ENCODE data around the gene DPYD. TPM values are rescaled to one million over a fixed set of nuclear protein-coding genes. Genes with fewer than 3 reads are reported as not detected.

DPYD gene
- total RNA-seq, 1 donor from 2014 or later, result 11.9 TPM

DNA sequence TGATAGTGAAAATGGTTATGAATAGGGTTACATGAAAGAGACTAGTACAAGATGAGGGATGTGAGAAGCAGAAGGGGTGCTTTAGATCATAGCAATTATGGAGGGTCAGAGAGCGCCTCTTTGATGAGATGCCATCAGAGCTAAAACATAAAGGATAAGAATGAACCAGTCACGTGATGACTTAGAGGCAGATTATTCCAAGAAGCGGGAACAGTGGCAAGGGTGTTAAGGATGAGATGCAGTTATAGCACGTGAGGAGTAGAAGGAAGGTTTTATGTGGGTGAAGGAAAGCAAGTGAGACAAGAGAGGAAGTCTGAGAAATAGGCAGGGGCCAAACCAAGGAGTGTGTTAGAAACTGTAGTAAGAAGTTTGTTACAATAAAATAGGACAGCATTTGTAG lies 360.1 kb downstream of the DPYD start:
- Mint-ChIP-seq H3K27ac (no peak overlapping the region), H3K27me3 (ENCODE audit: low read depth) (no peaks in the 10 kb centered on the region), H3K9me3 (no peaks in the 10 kb centered on the region), H3K36me3 (ENCODE audit: low read depth) (no peaks in the 10 kb centered on the region), H3K4me3 (ENCODE audit: low read depth) (no peak overlapping the region), H3K4me1 (ENCODE audit: low read depth) (no peaks in the 10 kb centered on the region)
- intact Hi-C loops (cut with micrococcal nuclease), result no loop called here
- no peak for DNase-seq (ENCODE audit: low spot score)

DNA sequence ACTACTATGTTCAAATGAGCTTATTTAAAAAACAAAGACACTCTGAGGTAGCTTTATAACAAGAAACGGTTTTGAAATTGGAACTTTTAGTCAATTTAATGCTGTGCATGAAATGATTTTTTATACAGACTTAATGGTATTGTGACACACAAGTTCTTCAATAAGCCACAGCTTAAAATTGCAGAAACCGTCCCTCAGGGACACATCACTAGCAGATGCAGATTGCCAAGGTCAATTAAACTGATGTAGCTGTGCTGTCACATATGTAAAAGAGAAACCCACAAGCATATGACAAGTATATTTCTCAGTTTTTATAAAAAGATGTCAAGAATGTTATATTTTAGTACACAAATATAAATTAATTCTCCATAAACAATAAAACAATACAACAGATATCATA lies 366.9 kb downstream of the DPYD start:
- H3K36me3 Mint-ChIP-seq (ENCODE audit: low read depth), result no peaks in the 10 kb centered on the region
- no peaks in the 10 kb centered on the region for H3K9me3 Mint-ChIP-seq
- intact Hi-C loops (cut with micrococcal nuclease), result no loop called here
- H3K27ac Mint-ChIP-seq, result no peak overlapping the region
- H3K27me3 Mint-ChIP-seq (ENCODE audit: low read depth), result no peaks in the 10 kb centered on the region
- H3K4me1 Mint-ChIP-seq (ENCODE audit: low read depth), result no peaks in the 10 kb centered on the region
- no peak overlapping the region for H3K4me3 Mint-ChIP-seq (ENCODE audit: low read depth)
- no peak for DNase-seq (ENCODE audit: low spot score)

DNA sequence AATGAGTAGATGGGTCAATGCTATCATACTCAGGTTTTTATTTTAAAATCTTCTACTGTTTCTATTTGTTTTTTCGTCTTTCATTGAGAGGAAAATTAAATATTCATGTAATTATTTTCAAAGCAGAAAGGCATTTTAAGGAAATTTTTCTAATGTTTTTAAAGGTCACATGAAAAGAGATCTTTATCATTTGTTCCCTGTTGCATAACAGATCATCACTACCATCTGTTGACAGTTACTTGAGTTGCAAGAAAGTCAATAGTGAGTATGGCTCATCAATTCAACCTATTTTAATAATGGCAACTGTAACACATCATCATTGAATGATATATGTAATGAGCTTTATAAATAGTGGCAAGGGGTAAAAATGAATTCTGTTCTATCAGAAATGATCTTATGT lies 369.7 kb downstream of the DPYD start:
- H3K4me3 Mint-ChIP-seq (ENCODE audit: low read depth), result no peak overlapping the region
- no peaks in the 10 kb centered on the region for H3K36me3 Mint-ChIP-seq (ENCODE audit: low read depth)
- no peaks in the 10 kb centered on the region for H3K9me3 Mint-ChIP-seq
- intact Hi-C loops (cut with micrococcal nuclease), result no loop called here
- no peaks in the 10 kb centered on the region for H3K4me1 Mint-ChIP-seq (ENCODE audit: low read depth)
- no peaks in the 10 kb centered on the region for H3K27me3 Mint-ChIP-seq (ENCODE audit: low read depth)
- no peak for DNase-seq (ENCODE audit: low spot score)
- H3K27ac Mint-ChIP-seq, result no peak overlapping the region

DNA sequence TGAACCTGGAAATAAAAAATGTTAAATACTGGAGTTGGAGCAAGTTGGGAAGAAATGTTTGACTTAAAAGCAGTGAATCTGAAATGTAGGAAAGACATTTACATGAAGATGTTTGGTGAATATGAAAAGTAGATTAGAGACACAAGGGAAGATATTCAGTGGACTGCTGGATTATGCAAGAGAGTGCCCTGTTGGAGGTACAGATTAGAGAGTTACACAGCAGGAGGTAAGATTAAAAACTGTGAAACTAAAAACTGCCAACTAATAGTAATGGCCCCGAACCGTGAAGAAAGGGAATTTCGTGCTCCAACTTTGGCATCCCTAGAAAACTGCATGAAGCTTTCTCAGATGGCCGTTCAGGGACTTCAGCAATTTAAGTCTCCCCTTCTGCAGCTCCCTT lies 375.4 kb downstream of the DPYD start:
- Mint-ChIP-seq H3K27ac (no peak overlapping the region), H3K4me1 (ENCODE audit: low read depth) (no peaks in the 10 kb centered on the region)
- intact Hi-C loops (cut with micrococcal nuclease), result no loop called here

DNA sequence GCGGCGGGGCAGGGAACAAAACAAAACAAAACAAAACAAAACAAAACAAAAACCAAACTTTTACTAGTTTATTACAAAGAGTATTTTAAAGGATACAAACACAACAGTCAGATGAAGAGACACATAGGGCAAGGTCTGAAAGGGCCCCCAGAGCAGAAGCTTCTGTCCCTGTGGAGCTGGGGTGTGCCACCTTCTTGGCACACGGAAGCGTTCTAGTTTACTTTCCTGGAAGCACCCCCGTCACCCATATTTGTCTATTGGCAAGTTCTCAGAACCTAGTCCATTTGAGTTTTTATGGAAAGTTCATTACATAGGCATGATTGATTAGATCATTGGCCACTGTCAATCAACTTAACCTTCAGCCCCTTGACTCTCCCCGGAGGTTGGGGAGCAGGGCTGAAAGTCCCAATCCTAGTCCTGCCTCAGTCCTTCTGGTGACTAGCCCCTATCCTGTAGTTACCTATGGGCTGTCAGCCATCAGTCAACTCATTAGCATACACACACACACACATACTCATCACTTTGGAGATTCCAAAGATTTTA lies 380.4 kb downstream of the DPYD start:
- Mint-ChIP-seq H3K27me3 (ENCODE audit: low read depth) (no peaks in the 10 kb centered on the region), H3K27ac (no peak overlapping the region), H3K9me3 (no peaks in the 10 kb centered on the region), H3K36me3 (ENCODE audit: low read depth) (peaks cover 4% of the 10 kb centered on the region), H3K4me3 (ENCODE audit: low read depth) (no peak overlapping the region), H3K4me1 (ENCODE audit: low read depth) (no peaks in the 10 kb centered on the region)
- intact Hi-C loops (cut with micrococcal nuclease), result no loop called here
- no peak for DNase-seq (ENCODE audit: low spot score)

More for the DNA sequence above, 375.4 kb downstream of the DPYD start:
- Mint-ChIP-seq H3K9me3 (no peaks in the 10 kb centered on the region), H3K36me3 (ENCODE audit: low read depth) (no peaks in the 10 kb centered on the region), H3K4me3 (ENCODE audit: low read depth) (no peak overlapping the region), H3K27me3 (ENCODE audit: low read depth) (no peaks in the 10 kb centered on the region)
- DNase-seq (ENCODE audit: low spot score), result no peak

DNA sequence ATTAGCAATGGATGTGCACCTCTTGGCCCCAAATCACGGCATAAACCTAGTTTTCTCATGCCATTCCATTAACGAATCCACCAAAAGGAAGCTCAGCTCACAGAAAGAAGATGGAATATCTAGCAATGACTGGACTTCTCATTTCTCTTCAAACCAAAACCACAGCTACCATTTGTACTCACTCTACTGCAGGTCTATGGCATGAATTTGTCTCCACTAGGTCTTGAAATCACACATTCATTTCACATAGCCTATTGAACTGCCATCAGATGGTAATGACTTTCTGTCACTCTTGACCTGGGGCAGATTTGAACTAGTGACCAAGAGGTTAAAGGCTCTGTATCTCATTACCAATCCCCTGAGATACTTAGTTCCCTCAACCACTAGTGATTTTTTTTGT lies 382.7 kb downstream of the DPYD start:
- no peak overlapping the region for H3K4me3 Mint-ChIP-seq (ENCODE audit: low read depth)
- no peaks in the 10 kb centered on the region for H3K9me3 Mint-ChIP-seq
- peaks cover 4% of the 10 kb centered on the region for H3K36me3 Mint-ChIP-seq (ENCODE audit: low read depth)
- H3K4me1 Mint-ChIP-seq (ENCODE audit: low read depth), result no peaks in the 10 kb centered on the region
- no peak for DNase-seq (ENCODE audit: low spot score)
- intact Hi-C loops (cut with micrococcal nuclease), result no loop called here
- H3K27me3 Mint-ChIP-seq (ENCODE audit: low read depth), result no peaks in the 10 kb centered on the region
- H3K27ac Mint-ChIP-seq, result no peak overlapping the region

DNA sequence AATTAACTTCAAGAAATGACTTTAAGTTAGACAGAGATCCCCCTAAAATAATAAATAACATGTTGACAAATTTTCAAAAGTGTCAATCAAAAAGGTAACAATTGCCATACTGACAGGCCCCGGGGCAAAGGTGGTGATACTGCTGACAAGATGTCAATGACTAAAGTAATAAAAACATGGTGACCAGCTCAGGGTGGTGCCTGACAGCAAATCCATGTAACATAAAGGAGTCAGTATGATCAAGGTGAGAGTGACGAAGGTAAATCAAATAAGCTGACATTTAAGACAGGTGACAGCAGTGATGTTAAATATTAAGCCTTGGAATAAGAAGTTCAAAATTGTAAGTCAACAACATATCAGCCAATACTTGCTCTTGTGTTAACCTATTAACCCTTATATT lies 387.5 kb downstream of the DPYD start:
- Mint-ChIP-seq H3K4me3 (ENCODE audit: low read depth) (no peak overlapping the region), H3K27me3 (ENCODE audit: low read depth) (no peaks in the 10 kb centered on the region), H3K4me1 (ENCODE audit: low read depth) (no peaks in the 10 kb centered on the region), H3K36me3 (ENCODE audit: low read depth) (peaks cover 4% of the 10 kb centered on the region), H3K27ac (no peak overlapping the region), H3K9me3 (no peaks in the 10 kb centered on the region)
- DNase-seq (ENCODE audit: low spot score), result no peak
- intact Hi-C loops (cut with micrococcal nuclease), result no loop called here

DNA sequence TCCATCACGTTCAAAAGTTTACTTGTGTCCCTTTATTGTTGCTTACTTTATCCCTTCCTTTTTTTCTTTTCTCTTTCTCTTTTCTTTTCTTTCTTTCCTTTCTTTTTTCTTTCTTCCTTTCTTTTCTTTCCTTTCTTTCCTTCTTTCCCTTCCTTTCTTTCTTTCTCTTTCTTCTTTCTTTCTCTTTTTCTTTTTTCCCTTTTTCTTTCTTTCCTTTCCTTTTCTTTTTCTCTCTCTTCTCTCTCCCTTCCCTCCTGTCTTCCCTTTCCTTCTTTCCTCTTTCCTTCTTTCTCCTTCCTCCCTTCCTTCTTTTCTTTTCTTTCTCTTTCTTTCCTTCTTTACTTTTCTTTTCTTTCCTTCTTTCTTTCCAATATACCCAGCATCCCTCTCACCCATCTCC lies 391.2 kb downstream of the DPYD start:
- Mint-ChIP-seq H3K4me1 (ENCODE audit: low read depth) (no peaks in the 10 kb centered on the region), H3K9me3 (no peaks in the 10 kb centered on the region), H3K27ac (no peak overlapping the region), H3K27me3 (ENCODE audit: low read depth) (no peaks in the 10 kb centered on the region), H3K4me3 (ENCODE audit: low read depth) (no peak overlapping the region), H3K36me3 (ENCODE audit: low read depth) (no peaks in the 10 kb centered on the region)
- intact Hi-C loops (cut with micrococcal nuclease), result no loop called here
- DNase-seq (ENCODE audit: low spot score), result no peak

DNA sequence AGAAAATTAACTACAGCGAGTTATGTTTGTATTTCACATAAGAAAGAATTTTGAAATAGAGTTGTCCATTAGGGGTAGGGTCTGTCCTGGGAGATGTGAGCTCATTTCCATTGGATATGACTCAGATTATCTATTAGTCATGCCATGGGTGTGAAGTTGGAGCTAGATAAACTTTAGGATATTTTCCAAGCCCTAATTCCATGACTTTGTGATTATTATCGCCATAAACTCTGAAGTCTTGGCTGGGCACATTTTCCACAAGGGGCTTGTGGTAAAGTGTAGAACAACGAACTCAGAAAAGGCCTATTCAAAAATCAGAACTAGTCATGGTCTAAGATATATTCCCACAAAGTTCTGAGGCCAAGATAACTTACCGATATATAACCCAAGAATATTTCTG lies 396.6 kb downstream of the DPYD start:
- intact Hi-C loops (cut with micrococcal nuclease), result no loop called here
- no peaks in the 10 kb centered on the region for H3K36me3 Mint-ChIP-seq (ENCODE audit: low read depth)
- peaks cover 8% of the 10 kb centered on the region for H3K9me3 Mint-ChIP-seq
- no peaks in the 10 kb centered on the region for H3K4me1 Mint-ChIP-seq (ENCODE audit: low read depth)
- DNase-seq (ENCODE audit: low spot score), result no peak
- H3K27me3 Mint-ChIP-seq (ENCODE audit: low read depth), result no peaks in the 10 kb centered on the region
- no peak overlapping the region for H3K4me3 Mint-ChIP-seq (ENCODE audit: low read depth)
- H3K27ac Mint-ChIP-seq, result no peak overlapping the region

DNA sequence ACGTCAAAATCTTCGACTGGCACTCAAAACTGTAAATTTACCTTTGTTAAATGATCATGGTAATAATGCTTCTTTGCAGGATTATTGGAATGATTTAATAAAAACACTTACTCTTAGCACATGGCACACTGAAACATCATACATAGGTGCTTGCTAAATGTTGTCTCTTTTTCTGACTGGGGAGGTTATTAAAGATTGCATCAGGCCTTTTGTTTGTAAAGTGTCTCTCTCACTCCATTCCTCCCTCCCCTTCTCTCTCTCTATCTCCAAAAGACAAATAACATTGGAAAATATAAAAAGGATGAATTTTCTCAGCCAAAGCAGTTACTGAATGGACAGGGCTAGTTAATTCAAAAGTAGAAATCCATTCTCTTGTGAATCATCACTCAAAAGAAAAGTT lies 404.2 kb downstream of the DPYD start:
- Mint-ChIP-seq H3K27me3 (ENCODE audit: low read depth) (no peaks in the 10 kb centered on the region), H3K4me1 (ENCODE audit: low read depth) (no peaks in the 10 kb centered on the region), H3K36me3 (ENCODE audit: low read depth) (no peaks in the 10 kb centered on the region), H3K4me3 (ENCODE audit: low read depth) (no peak overlapping the region), H3K9me3 (peaks cover 8% of the 10 kb centered on the region), H3K27ac (no peak overlapping the region)
- no peak for DNase-seq (ENCODE audit: low spot score)
- intact Hi-C loops (cut with micrococcal nuclease), result no loop called here

DNA sequence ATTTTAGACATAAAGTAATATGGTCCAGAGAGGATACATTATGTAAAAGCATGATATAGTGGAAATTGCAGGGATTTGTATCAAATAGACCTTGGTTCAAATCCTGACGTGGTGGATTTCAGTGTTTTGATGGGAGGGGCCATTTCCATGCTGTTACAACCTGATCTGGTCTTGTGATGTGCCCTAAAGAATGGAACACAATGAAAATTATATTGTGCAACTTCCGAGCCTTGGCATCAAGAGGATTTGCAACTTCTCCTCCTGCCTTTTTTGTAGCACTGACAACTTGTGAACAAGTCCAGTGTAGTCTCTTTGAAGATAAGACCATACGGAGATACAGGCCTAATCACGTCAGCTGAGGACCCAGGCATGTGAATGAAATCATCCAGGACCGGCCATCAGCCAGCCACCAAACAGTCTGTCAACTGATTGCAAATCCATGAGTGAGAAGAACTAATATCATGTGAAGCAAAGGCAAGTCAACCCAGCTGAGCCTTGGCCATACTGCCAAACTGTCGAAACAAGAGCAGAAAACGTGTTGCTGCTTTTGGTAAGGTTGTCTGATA lies 412.1 kb downstream of the DPYD start:
- Mint-ChIP-seq H3K27me3 (ENCODE audit: low read depth) (no peaks in the 10 kb centered on the region), H3K36me3 (ENCODE audit: low read depth) (no peaks in the 10 kb centered on the region), H3K9me3 (no peaks in the 10 kb centered on the region), H3K27ac (no peak overlapping the region), H3K4me1 (ENCODE audit: low read depth) (peaks cover 3% of the 10 kb centered on the region), H3K4me3 (ENCODE audit: low read depth) (no peak overlapping the region)
- DNase-seq (ENCODE audit: low spot score), result no peak
- intact Hi-C loops (cut with micrococcal nuclease), result no loop called here

DNA sequence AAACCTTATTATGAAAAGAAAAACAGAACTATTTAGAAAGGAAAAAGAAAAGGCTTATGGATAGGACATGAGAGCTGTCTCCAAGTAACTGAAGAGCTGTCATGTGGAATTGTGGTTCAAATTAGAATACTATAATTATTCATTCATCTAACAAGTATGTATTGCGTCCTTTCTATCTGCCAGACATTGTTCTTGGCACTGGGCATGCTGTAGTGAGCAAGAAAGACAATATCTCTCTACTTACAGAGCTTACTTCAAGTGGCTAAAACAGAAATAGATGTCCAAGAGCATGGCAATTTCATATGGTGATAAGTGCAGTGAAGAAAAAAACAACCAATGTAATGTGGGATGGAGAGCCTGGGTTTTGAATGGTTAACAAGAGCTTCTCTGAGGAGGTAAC lies 413.0 kb downstream of the DPYD start:
- no peak for DNase-seq (ENCODE audit: low spot score)
- Mint-ChIP-seq H3K27me3 (ENCODE audit: low read depth) (no peaks in the 10 kb centered on the region), H3K4me3 (ENCODE audit: low read depth) (no peak overlapping the region), H3K4me1 (ENCODE audit: low read depth) (peaks cover 3% of the 10 kb centered on the region), H3K36me3 (ENCODE audit: low read depth) (no peaks in the 10 kb centered on the region), H3K27ac (no peak overlapping the region), H3K9me3 (no peaks in the 10 kb centered on the region)
- intact Hi-C loops (cut with micrococcal nuclease), result no loop called here

DNA sequence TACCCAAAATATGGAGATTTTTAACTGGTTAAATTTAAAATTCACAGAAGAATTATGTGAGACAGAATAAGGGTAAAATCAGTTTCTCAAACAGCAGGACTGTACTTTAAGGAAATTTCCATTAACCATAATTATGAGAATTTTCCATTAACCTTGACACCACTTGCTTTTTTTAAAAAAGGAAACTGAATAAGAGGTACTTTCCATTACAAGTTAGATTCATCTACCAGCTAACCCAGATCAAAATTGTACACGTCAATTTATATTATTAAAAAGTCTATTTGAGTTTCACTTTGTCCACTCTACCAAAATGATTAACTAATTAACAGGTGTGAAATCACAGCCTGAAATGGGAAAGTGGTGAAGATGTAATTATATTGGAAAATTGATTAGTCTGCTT lies 414.5 kb downstream of the DPYD start:
- intact Hi-C loops (cut with micrococcal nuclease), result no loop called here
- H3K9me3 Mint-ChIP-seq, result no peaks in the 10 kb centered on the region
- no peak overlapping the region for H3K4me3 Mint-ChIP-seq (ENCODE audit: low read depth)
- no peaks in the 10 kb centered on the region for H3K27me3 Mint-ChIP-seq (ENCODE audit: low read depth)
- no peak overlapping the region for H3K27ac Mint-ChIP-seq
- H3K36me3 Mint-ChIP-seq (ENCODE audit: low read depth), result no peaks in the 10 kb centered on the region
- no peak for DNase-seq (ENCODE audit: low spot score)
- H3K4me1 Mint-ChIP-seq (ENCODE audit: low read depth), result peaks cover 3% of the 10 kb centered on the region

DNA sequence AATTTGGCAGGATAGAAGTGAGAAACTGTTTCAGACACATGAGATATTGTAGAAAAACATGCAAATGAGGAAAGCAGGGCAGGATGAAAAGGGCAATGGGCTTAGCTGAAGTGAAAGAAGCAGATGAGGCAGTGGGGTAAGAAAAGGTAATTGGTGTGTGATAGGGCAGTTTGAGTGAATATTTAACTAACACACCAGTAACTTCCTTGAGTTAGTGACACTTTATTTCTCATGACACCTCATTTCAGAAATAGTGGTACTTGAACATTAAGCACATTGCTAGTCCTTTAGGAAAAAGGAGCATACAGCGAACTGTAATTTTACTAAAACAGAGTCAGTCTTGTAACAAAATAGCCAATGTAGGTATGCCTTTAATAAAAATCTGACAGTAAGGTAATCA lies 415.0 kb downstream of the DPYD start:
- Mint-ChIP-seq H3K27ac (no peak overlapping the region), H3K9me3 (no peaks in the 10 kb centered on the region), H3K36me3 (ENCODE audit: low read depth) (no peaks in the 10 kb centered on the region), H3K4me3 (ENCODE audit: low read depth) (no peak overlapping the region), H3K4me1 (ENCODE audit: low read depth) (peaks cover 3% of the 10 kb centered on the region), H3K27me3 (ENCODE audit: low read depth) (no peaks in the 10 kb centered on the region)
- DNase-seq (ENCODE audit: low spot score), result no peak
- intact Hi-C loops (cut with micrococcal nuclease), result no loop called here
